ENCODE results near the gene AEN. TPM values are rescaled to one million over a fixed set of nuclear protein-coding genes. Genes with fewer than 3 reads are reported as not detected.
"Not testable (repeated sequence)": the region's sequence is repeated elsewhere in the genome, so short reads cannot be mapped to it uniquely, and the experiment has no call there.

AEN gene
- total RNA-seq, 1 experiment from 2014 or later: 48.4 TPM

DNA sequence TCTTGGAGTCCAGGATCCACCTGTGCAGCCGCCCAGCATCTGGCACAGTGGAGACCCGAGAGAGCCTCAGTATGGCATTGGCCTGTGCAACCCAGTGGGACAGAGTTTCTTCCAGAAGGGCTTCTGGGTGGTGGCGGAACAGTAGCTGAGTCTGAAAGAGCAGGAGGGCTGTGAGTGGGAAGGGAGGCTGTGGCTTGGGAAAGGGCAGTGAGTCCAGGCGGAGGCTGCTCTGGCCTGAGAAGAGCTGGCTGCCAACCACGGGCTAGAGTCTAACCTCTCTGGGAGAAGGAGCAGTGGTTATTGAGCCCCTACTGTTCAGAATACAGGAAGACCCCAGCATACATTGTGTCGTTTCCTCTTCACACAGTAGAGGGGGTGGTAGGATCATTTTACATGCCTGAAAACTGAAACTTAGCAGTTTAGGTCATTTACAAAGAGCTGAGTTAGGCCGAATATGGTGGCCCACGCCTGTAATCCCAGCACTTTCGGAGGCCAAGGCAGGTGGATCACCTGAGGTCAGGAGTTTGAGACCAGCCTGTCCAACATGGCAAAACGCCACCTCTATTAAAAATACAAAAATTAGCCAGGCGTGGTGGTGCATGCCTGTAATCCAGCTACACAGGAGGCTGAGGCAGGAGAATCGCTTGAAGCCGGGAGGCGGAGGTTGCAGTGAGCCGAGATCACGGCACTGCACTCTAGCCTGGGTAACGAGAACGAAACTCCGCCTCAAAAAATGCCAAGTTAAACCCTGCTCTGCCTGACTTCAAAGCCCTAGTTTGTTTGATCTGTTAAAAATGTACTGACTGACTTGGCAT, 3.2 kb downstream of the AEN start:
- H3K4me3 ChIP-seq: no peak overlapping the region
- H3K36me3 ChIP-seq: peaks cover 65% of the 10 kb centered on the region
- no peaks in the 10 kb centered on the region for H3K9me3 ChIP-seq
- no peaks in the 10 kb centered on the region for H3K27me3 ChIP-seq
- no peak for DNase-seq

DNA sequence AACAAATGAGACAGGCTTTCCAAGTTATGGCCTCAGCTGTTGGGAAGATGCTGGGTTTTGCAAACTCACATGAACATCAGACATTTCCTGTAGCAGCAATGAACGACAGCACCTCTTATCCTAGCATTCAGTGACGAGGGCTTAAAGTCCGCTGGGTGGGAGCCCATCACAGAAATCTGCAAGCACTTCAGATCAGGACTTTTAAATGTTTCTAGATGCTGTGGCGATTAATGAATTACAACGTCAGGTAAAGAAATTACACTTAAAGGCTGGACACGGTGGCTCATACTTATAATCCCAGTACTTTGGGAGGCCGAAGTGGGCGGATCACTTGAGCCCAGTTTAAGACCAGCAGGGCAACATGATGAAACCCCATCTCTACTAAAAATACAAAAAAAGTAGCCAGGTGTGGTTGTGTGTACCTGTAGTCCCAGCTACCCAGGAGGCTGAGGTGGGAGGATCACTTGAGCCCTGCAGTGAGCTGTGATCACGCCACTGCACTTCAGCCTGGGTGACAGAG, 3.9 kb downstream of the AEN start:
- Histone ChIP-seq H3K9me3 (no peaks in the 10 kb centered on the region), H3K36me3 (peaks cover 72% of the 10 kb centered on the region), H3K27me3 (no peaks in the 10 kb centered on the region), H3K4me3 (no peak overlapping the region)
- DNase-seq: no peak

GRCh38 chr15:88625943-88626741, 5.0 kb downstream of the AEN start:
- H3K36me3 ChIP-seq: peaks cover 83% of the 10 kb centered on the region

GRCh38 chr15:88627463-88627862, 6.3 kb downstream of the AEN start:
- H3K27me3 ChIP-seq: no peaks in the 10 kb centered on the region
- no peaks in the 10 kb centered on the region for H3K9me3 ChIP-seq
- no peak for DNase-seq
- H3K4me3 ChIP-seq: no peak overlapping the region
- H3K36me3 ChIP-seq: peaks cover 86% of the 10 kb centered on the region

More at GRCh38 chr15:88625943-88626741, 5.0 kb downstream of the AEN start:
- Histone ChIP-seq H3K27me3 (no peaks in the 10 kb centered on the region), H3K9me3 (no peaks in the 10 kb centered on the region), H3K4me3 (no peak overlapping the region)
- DNase-seq: no peak

DNA sequence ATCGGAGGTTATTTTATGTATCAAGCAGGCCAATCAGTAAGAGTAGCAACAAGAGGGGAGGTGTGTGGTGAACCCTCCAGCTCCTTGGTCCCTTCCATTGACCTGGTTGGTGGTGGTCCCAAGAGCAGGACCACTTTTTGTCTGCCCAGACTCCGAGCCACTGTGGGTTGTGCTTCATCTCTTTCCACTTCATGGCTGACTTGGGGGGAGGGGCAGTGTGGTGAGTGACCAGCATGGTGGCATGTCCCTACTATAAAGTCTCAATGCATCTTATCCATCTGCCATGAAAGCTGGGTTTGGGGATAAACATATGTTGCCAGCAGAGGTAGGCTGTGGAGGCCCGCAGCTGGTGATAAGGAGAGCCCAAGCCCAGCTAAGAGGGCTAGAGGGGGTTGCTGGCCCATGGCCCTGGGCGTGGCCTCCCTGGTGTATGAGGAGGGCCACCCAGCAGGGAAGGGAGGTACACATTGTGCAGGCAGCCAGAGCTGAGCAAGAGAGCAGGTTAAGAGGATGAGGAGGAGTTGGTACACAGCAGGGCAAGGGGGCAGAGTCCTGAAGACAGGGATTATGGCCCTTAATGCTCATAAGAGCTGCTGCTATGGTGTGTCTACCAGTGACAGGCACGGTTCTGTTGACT, 7.0 kb downstream of the AEN start:
- Histone ChIP-seq H3K36me3 (peaks cover 89% of the 10 kb centered on the region), H3K9me3 (no peaks in the 10 kb centered on the region), H3K4me3 (no peak overlapping the region), H3K27me3 (no peaks in the 10 kb centered on the region)
- DNase-seq: no peak

DNA sequence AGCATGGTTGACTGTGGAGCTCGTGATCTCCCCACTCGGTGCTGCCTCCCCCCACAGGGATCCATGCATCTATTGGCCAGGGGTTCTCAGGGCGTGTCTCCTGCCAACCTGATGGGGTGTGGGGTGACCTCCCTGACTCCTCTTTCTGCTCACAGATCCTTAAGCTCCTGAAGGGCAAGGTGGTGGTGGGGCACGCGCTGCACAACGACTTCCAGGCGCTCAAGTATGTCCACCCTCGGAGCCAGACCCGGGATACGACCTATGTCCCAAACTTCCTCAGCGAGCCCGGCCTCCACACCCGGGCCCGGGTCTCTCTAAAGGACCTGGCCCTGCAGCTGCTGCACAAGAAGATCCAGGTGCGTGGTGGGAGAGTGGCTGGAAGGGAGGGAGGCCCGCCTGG, 7.9 kb downstream of the AEN start:
- DNase-seq: no peak
- Histone ChIP-seq H3K4me3 (no peak overlapping the region), H3K27me3 (no peaks in the 10 kb centered on the region), H3K9me3 (no peaks in the 10 kb centered on the region), H3K36me3 (peaks cover 81% of the 10 kb centered on the region)

DNA sequence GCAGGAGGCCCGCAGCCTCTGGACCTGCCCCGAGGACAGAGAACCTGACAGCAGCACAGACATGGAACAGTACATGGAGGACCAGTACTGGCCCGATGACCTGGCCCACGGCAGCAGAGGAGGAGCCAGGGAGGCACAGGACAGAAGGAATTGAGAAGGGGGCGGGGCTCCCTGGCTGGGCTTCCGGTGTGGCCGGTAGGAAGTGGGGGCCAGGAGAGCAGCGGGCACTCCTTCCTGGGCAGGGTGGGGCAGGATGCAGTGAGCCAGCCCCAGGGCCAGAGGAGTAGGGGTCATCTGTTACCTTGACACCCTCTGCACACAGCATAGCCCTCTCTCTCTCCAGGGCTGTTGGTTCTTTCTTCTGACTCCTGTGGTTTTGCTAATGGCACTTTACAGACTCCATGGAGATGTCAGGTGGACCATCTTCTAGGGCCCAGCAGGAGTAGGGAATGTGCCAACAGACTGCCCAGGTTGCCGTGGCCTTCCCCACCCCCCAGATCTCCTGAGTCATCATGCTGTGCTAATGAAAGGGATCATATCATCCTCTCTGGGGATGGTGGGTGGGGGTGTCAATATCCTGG, 9.1 kb downstream of the AEN start:
- no peak overlapping the region for H3K4me3 ChIP-seq
- no peaks in the 10 kb centered on the region for H3K9me3 ChIP-seq
- no peak for DNase-seq
- peaks cover 82% of the 10 kb centered on the region for H3K36me3 ChIP-seq
- no peaks in the 10 kb centered on the region for H3K27me3 ChIP-seq

DNA sequence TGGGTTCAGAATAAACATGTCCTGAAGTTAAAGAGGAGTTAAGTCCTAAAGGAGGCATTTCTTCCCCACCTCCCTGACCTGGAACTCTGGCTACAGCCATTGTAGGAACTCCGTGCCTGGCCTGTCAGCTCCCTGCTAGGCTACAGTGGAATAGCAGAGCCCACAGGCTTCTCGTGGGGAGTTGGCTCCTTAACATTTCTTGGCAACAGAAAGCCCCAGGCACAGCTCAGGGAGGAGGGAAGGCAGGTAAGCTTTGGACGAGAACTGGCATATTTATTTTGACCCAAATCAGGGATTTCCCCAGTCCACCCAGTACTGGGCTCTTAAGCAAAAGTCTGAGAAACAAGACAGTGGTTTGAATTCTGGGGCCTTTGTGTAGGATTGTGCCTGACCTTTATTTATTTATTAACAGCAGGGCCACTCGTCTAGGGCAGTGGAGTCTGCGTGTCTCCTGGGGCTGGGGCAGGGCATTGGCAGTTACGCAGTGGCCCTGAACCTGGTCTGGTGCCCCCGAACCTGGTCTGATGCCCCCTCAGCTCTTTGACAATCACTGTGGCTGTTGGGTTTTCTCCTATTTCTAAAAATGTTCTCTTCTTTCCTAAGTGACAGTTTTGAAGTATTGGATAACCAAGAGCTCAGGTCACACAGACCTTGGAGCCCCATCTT, 9.8 kb downstream of the AEN start:
- Histone ChIP-seq H3K9me3 (no peaks in the 10 kb centered on the region), H3K36me3 (peaks cover 81% of the 10 kb centered on the region), H3K4me3 (no peak overlapping the region), H3K27me3 (no peaks in the 10 kb centered on the region)
- DNase-seq: no peak

DNA sequence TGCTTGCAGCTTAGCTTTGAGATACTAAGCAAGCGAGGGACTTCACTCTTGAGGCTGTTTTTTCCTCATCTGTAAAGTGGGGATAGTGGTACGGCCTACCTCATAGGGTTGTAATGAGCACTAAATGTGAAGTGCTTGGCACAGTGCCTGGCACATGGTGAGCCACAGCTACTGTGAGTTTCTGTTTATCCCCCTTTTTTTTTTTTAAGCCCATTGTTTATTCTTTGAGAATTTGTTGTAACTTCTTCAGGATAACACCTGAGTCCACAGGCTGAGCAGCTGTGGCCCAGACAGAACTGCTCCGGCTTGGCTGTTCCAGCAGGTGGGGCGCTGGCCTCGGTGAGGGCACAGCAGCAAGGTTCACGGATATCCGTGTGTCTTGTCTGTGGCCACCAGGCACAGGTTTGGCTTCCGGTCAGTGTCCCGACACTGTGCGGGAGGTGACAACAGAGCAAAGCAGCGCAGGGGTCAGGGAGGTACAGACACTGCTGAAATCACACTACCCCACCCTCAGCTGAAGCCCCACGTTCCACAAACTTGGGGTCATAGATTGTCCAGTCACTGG, 10.4 kb downstream of the AEN start:
- no peaks in the 10 kb centered on the region for H3K9me3 ChIP-seq
- no peak overlapping the region for H3K4me3 ChIP-seq
- DNase-seq: no peak
- H3K36me3 ChIP-seq: peaks cover 77% of the 10 kb centered on the region
- no peaks in the 10 kb centered on the region for H3K27me3 ChIP-seq

DNA sequence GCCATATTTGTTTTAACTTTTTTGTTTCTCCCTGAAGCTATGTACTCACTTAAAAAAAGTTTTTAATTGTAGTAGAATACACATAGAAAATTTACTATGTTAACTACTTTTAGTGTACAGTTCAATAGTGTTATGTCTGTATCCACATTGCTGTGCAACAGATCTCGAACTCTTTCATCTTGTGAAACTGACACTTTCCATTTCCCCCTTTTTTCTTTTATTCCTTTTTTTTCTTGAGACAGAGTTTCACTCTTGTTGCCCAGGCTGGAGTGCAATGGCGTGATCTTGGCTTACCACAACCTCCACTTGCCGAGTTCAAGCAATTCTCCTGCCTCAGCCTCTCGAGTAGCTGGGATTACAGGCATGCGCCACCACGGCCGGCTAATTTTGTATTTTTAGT, 11.7 kb downstream of the AEN start:
- not testable (repeated sequence) for DNase-seq
- H3K36me3 ChIP-seq: peaks cover 65% of the 10 kb centered on the region

DNA sequence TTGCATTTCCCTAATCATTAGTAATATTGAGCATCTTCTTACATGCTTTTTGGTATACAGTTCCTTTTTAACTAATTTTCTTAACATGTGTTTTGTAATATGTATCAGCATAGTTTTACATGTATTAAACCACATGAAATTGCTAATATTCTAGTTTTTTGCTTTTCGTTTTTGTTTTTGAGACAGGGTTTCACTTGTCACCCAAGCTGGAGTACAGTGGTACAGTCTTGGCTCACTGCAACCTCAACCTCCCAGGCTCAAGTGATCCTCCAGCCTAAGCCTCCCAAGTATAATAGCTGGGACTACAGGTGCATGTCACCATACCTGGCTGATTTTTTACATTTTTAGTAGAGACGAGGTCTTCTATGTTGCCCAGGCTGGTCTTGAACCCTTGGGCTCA, 13.3 kb downstream of the AEN start:
- Histone ChIP-seq H3K9me3 (no peaks in the 10 kb centered on the region), H3K4me3 (no peak overlapping the region), H3K36me3 (peaks cover 48% of the 10 kb centered on the region), H3K27me3 (no peaks in the 10 kb centered on the region)
- DNase-seq: no peak

More for the DNA sequence above, 11.7 kb downstream of the AEN start:
- H3K27me3 ChIP-seq, H3K9me3 ChIP-seq, H3K4me3 ChIP-seq: not testable (repeated sequence)

- no peak for DNase-seq
- H3K4me3 ChIP-seq: no peak overlapping the region
- H3K27me3 ChIP-seq: no peaks in the 10 kb centered on the region
- H3K36me3 ChIP-seq: peaks cover 39% of the 10 kb centered on the region
- H3K9me3 ChIP-seq: no peaks in the 10 kb centered on the region
These were observed 14.2 kb downstream of the AEN start for GRCh38 chr15:88635318-88635717.

DNA sequence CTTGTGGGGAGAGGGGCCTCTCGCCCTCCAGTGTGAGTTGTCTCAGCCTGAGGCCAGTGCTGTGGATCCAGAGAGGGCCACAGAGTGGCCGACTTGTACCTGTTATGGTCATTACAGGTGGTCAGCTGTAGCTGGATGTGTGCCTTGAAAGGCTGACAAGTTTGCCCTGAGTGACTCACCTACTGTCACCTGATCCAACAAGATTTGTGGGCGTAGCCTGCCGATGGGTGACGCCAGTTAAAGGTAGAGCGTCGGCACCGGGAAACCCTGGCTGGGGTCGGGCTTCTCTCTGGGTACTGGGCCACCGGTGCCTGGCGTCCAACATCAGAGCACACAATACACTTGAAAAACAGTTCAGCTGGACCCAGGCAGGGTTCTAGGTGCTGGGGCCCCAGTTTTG, 14.9 kb downstream of the AEN start:
- H3K4me3 ChIP-seq: no peak overlapping the region
- DNase-seq: no peak
- peaks cover 32% of the 10 kb centered on the region for H3K36me3 ChIP-seq
- H3K27me3 ChIP-seq: no peaks in the 10 kb centered on the region
- H3K9me3 ChIP-seq: no peaks in the 10 kb centered on the region

- Histone ChIP-seq H3K36me3 (peaks cover 26% of the 10 kb centered on the region), H3K9me3 (no peaks in the 10 kb centered on the region), H3K4me3 (no peak overlapping the region), H3K27me3 (no peaks in the 10 kb centered on the region)
- DNase-seq: no peak
These were observed 15.5 kb downstream of the AEN start for GRCh38 chr15:88636654-88637053.

DNA sequence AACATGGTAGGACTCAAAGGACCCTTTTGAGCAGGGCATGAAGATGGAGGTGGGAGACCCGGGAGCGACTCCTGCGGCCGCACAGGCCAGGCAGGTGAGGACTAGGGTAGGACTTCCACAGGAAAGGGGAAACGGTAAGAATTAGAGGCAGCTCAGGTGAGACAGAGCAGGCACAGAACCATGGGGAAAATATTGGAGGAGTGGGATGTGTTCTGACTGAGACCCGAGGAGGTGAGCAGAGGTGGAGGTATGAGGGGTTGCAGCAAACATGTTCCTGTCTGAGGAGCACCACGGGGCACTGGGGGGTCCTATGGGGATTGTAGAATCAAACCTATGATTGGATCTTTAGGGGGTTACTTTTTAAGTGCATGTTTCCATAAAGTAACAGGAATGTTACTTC, 16.3 kb downstream of the AEN start:
- Histone ChIP-seq H3K4me3 (no peak overlapping the region), H3K36me3 (peaks cover 22% of the 10 kb centered on the region), H3K27me3 (no peaks in the 10 kb centered on the region), H3K9me3 (no peaks in the 10 kb centered on the region)
- DNase-seq: no peak
